ENCODE results near the gene CELSR1. TPM values are rescaled to one million over a fixed set of nuclear protein-coding genes. Genes with fewer than 3 reads are reported as not detected.

Gene CELSR1
- total RNA-seq, 1 donor from 2014 or later: 0.39 TPM

- Mint-ChIP-seq H3K9me3 (no peaks in the 10 kb centered on the region), H3K4me3 (no peak overlapping the region), H3K27me3 (ENCODE audit: insufficient read depth) (no peaks in the 10 kb centered on the region), H3K36me3 (ENCODE audit: low read depth) (no peaks in the 10 kb centered on the region), H3K4me1 (ENCODE audit: low read depth) (no peaks in the 10 kb centered on the region), H3K27ac (no peak overlapping the region)
- intact Hi-C loops (cut with micrococcal nuclease): no loop called here
- no peak for DNase-seq (ENCODE audit: low spot score)
Measured at GRCh38 chr22:46416891-46417580, 120.4 kb downstream of the CELSR1 start.

- Mint-ChIP-seq H3K4me1 (ENCODE audit: low read depth) (no peaks in the 10 kb centered on the region), H3K4me3 (no peak overlapping the region)
- intact Hi-C loops (cut with micrococcal nuclease): no loop called here
Measured at GRCh38 chr22:46416520-46416871, 120.9 kb downstream of the CELSR1 start.

GRCh38 chr22:46415776-46416519 is 121.5 kb downstream of the CELSR1 start:
- intact Hi-C loops (cut with micrococcal nuclease): no loop called here

More at GRCh38 chr22:46416520-46416871, 120.9 kb downstream of the CELSR1 start:
- Mint-ChIP-seq H3K36me3 (ENCODE audit: low read depth) (no peaks in the 10 kb centered on the region), H3K9me3 (no peaks in the 10 kb centered on the region), H3K27ac (no peak overlapping the region), H3K27me3 (ENCODE audit: insufficient read depth) (no peaks in the 10 kb centered on the region)
- DNase-seq (ENCODE audit: low spot score): no peak

GRCh38 chr22:46414704-46415103 is 122.7 kb downstream of the CELSR1 start:
- Mint-ChIP-seq H3K9me3 (no peaks in the 10 kb centered on the region), H3K4me3 (no peak overlapping the region), H3K27me3 (ENCODE audit: insufficient read depth) (no peaks in the 10 kb centered on the region), H3K27ac (no peak overlapping the region), H3K4me1 (ENCODE audit: low read depth) (no peaks in the 10 kb centered on the region), H3K36me3 (ENCODE audit: low read depth) (no peaks in the 10 kb centered on the region)
- DNase-seq (ENCODE audit: low spot score): no peak
- intact Hi-C loops (cut with micrococcal nuclease): no loop called here

More at GRCh38 chr22:46415776-46416519, 121.5 kb downstream of the CELSR1 start:
- Mint-ChIP-seq H3K4me1 (ENCODE audit: low read depth) (no peaks in the 10 kb centered on the region), H3K4me3 (no peak overlapping the region), H3K27ac (no peak overlapping the region), H3K27me3 (ENCODE audit: insufficient read depth) (no peaks in the 10 kb centered on the region), H3K36me3 (ENCODE audit: low read depth) (no peaks in the 10 kb centered on the region), H3K9me3 (no peaks in the 10 kb centered on the region)
- DNase-seq (ENCODE audit: low spot score): no peak

- intact Hi-C loops (cut with micrococcal nuclease): no loop called here
- Mint-ChIP-seq H3K4me1 (ENCODE audit: low read depth) (no peaks in the 10 kb centered on the region), H3K27ac (no peak overlapping the region), H3K4me3 (no peak overlapping the region), H3K36me3 (ENCODE audit: low read depth) (no peaks in the 10 kb centered on the region), H3K9me3 (no peaks in the 10 kb centered on the region), H3K27me3 (ENCODE audit: insufficient read depth) (no peaks in the 10 kb centered on the region)
- no peak for DNase-seq (ENCODE audit: low spot score)
Measured at GRCh38 chr22:46413725-46414379, 123.6 kb downstream of the CELSR1 start.

GRCh38 chr22:46411347-46411746 is 126.1 kb downstream of the CELSR1 start:
- DNase-seq (ENCODE audit: low spot score): no peak
- H3K9me3 Mint-ChIP-seq: no peaks in the 10 kb centered on the region
- H3K4me3 Mint-ChIP-seq: no peak overlapping the region
- intact Hi-C loops (cut with micrococcal nuclease): no loop called here
- no peaks in the 10 kb centered on the region for H3K36me3 Mint-ChIP-seq (ENCODE audit: low read depth)
- H3K27me3 Mint-ChIP-seq (ENCODE audit: insufficient read depth): no peaks in the 10 kb centered on the region
- no peak overlapping the region for H3K27ac Mint-ChIP-seq
- H3K4me1 Mint-ChIP-seq (ENCODE audit: low read depth): no peaks in the 10 kb centered on the region

GRCh38 chr22:46410291-46410808 is 127.1 kb downstream of the CELSR1 start:
- H3K27ac Mint-ChIP-seq: no peak overlapping the region
- no peak for DNase-seq (ENCODE audit: low spot score)
- H3K4me3 Mint-ChIP-seq: no peak overlapping the region
- H3K9me3 Mint-ChIP-seq: no peaks in the 10 kb centered on the region
- no peaks in the 10 kb centered on the region for H3K27me3 Mint-ChIP-seq (ENCODE audit: insufficient read depth)
- intact Hi-C loops (cut with micrococcal nuclease): no loop called here
- no peaks in the 10 kb centered on the region for H3K36me3 Mint-ChIP-seq (ENCODE audit: low read depth)
- no peaks in the 10 kb centered on the region for H3K4me1 Mint-ChIP-seq (ENCODE audit: low read depth)

GRCh38 chr22:46409631-46410210 is 127.7 kb downstream of the CELSR1 start:
- Mint-ChIP-seq H3K9me3 (no peaks in the 10 kb centered on the region), H3K27ac (no peak overlapping the region), H3K36me3 (ENCODE audit: low read depth) (no peaks in the 10 kb centered on the region), H3K27me3 (ENCODE audit: insufficient read depth) (no peaks in the 10 kb centered on the region), H3K4me1 (ENCODE audit: low read depth) (no peaks in the 10 kb centered on the region), H3K4me3 (no peak overlapping the region)
- no peak for DNase-seq (ENCODE audit: low spot score)
- intact Hi-C loops (cut with micrococcal nuclease): no loop called here

GRCh38 chr22:46408568-46409506 is 128.6 kb downstream of the CELSR1 start:
- DNase-seq (ENCODE audit: low spot score): no peak
- no peaks in the 10 kb centered on the region for H3K4me1 Mint-ChIP-seq (ENCODE audit: low read depth)
- no peaks in the 10 kb centered on the region for H3K9me3 Mint-ChIP-seq
- intact Hi-C loops (cut with micrococcal nuclease): no loop called here
- no peak overlapping the region for H3K4me3 Mint-ChIP-seq
- H3K27ac Mint-ChIP-seq: no peak overlapping the region
- H3K27me3 Mint-ChIP-seq (ENCODE audit: insufficient read depth): no peaks in the 10 kb centered on the region
- no peaks in the 10 kb centered on the region for H3K36me3 Mint-ChIP-seq (ENCODE audit: low read depth)

GRCh38 chr22:46407748-46408147 is 129.7 kb downstream of the CELSR1 start:
- intact Hi-C loops (cut with micrococcal nuclease): no loop called here
- no peaks in the 10 kb centered on the region for H3K9me3 Mint-ChIP-seq
- no peaks in the 10 kb centered on the region for H3K36me3 Mint-ChIP-seq (ENCODE audit: low read depth)

GRCh38 chr22:46406791-46407190 is 130.6 kb downstream of the CELSR1 start:
- no peak overlapping the region for H3K27ac Mint-ChIP-seq
- no peaks in the 10 kb centered on the region for H3K9me3 Mint-ChIP-seq
- H3K27me3 Mint-ChIP-seq (ENCODE audit: insufficient read depth): peaks cover 5% of the 10 kb centered on the region
- no peaks in the 10 kb centered on the region for H3K36me3 Mint-ChIP-seq (ENCODE audit: low read depth)
- H3K4me1 Mint-ChIP-seq (ENCODE audit: low read depth): no peaks in the 10 kb centered on the region
- H3K4me3 Mint-ChIP-seq: no peak overlapping the region
- no peak for DNase-seq (ENCODE audit: low spot score)
- intact Hi-C loops (cut with micrococcal nuclease): no loop called here

More at GRCh38 chr22:46407748-46408147, 129.7 kb downstream of the CELSR1 start:
- H3K4me3 Mint-ChIP-seq: no peak overlapping the region
- H3K4me1 Mint-ChIP-seq (ENCODE audit: low read depth): no peaks in the 10 kb centered on the region
- H3K27ac Mint-ChIP-seq: no peak overlapping the region
- H3K27me3 Mint-ChIP-seq (ENCODE audit: insufficient read depth): no peaks in the 10 kb centered on the region
- DNase-seq (ENCODE audit: low spot score): no peak

GRCh38 chr22:46406349-46406748 is 131.1 kb downstream of the CELSR1 start:
- Mint-ChIP-seq H3K4me1 (ENCODE audit: low read depth) (no peaks in the 10 kb centered on the region), H3K36me3 (ENCODE audit: low read depth) (no peaks in the 10 kb centered on the region), H3K4me3 (no peak overlapping the region), H3K9me3 (no peaks in the 10 kb centered on the region), H3K27ac (no peak overlapping the region), H3K27me3 (ENCODE audit: insufficient read depth) (peaks cover 5% of the 10 kb centered on the region)
- no peak for DNase-seq (ENCODE audit: low spot score)
- intact Hi-C loops (cut with micrococcal nuclease): no loop called here

Data from activated T-helper 1 cell treated with anti-CD3 and anti-CD28 coated beads, Interleukin-12 subunit alpha, Interleukin-12 subunit beta, Interleukin-2, Interleukin-4 antibody, amounts not matched to agents 30 ng/mL and 10 ng/mL and 1 ng/mL, durations not matched to agents 14 hours and 24 hours and 36 hours (primary cell).